Gastrocnemius medialis (tissue), 4 donors: ENCODE data around the gene FRS3. TPM values are rescaled to one million over a fixed set of nuclear protein-coding genes. Genes with fewer than 3 reads are reported as not detected.

Source experiments
- ATAC-seq, 2 donors: fragments of 150-250 bp; one replicate each; pipeline ENCODE4 v1.9.1; 2016
- DNase-seq, 2 donors: peaks; one replicate each; pipeline ENCODE4 v3.0.0-alpha.2; 2019
- H3K27ac ChIP-seq, 4 donors: fragments of 200-600 bp; sonication (generic); 1 replicate in 1 of 4; 2 replicates in 3 of 4; pipeline ENCODE4 v1.5.1; 2016 to 2018; ENCODE audit warnings: mild to moderate bottlenecking in 2 of 4, moderate library complexity in 1 of 4
- H3K27me3 ChIP-seq, 3 donors: fragments of 200-600 bp; sonication (generic) in 2 of 3; 1 replicate in 1 of 3; 2 replicates in 2 of 3; pipeline versions ENCODE4 v1.5.1 to v1.6.0; 2016 to 2019; ENCODE audit warnings: mild to moderate bottlenecking in 1 of 3, moderate library complexity in 1 of 3
- H3K36me3 ChIP-seq, 2 donors: fragments of 200-600 bp; sonication (generic) in 1 of 2; one replicate each; pipeline ENCODE4 v1.5.1; 2017 to 2018
- H3K4me1 ChIP-seq, 2 donors: fragments of 200-600 bp; sonication (generic) in 1 of 2; one replicate each; pipeline ENCODE4 v1.5.1; 2016 to 2017; ENCODE audit warnings: mild to moderate bottlenecking in 2 of 2
- H3K4me3 ChIP-seq, 4 donors: fragments of 200-600 bp; sonication (generic) in 3 of 4; 1 replicate in 1 of 4; 2 replicates in 3 of 4; pipeline ENCODE4 v1.5.1; 2016 to 2019; ENCODE audit warnings: mild to moderate bottlenecking in 2 of 4
- H3K9me3 ChIP-seq, 3 donors: fragments of 200-600 bp; sonication (generic) in 2 of 3; 1 replicate in 1 of 3; 2 replicates in 2 of 3; pipeline ENCODE4 v1.5.1; 2016 to 2019
- CTCF ChIP-seq, 5 experiments: fragments of 450-650 bp in 3 of 5; fragments of 200-600 bp in 2 of 5; sonication (generic) in 2 of 5; IDR thresholded peaks in 4 of 5; conservative IDR thresholded peaks in 1 of 5; 1 replicate in 4 of 5; 2 replicates in 1 of 5; pipeline ENCODE4 v1.5.1; 2016 to 2019; ENCODE audit warnings: antibody characterized with exemption in 5 of 5, mild to moderate bottlenecking in 3 of 5, moderate library complexity in 3 of 5
- POLR2A ChIP-seq, 2 donors: fragments of 450-650 bp; IDR thresholded peaks; one replicate each; pipeline ENCODE4 v1.6.1; 2017; ENCODE audit warnings: antibody characterized with exemption in 2 of 2, mild to moderate bottlenecking in 2 of 2, moderate library complexity in 2 of 2
- in situ Hi-C, 4 donors: fragments of 200-750 bp; cut with MboI; loops; one replicate each; pipeline versions ENCODE4 v1.15.0 to v1.8.0; 2017; ENCODE audit warnings: low sequenced_read_pairs in 4 of 4
- intact Hi-C: fragments of 100-400 bp; cut with DNase I; formaldehyde crosslinking; loops from one replicate; pipeline ENCODE4 v1.15.1; 2023; ENCODE audit warnings: low total_unique reads
- total RNA-seq, 4 donors: library from RNA; depleted of rRNA; stranded (reverse); fragments of >200 nt; gene quantifications; one replicate each; pipeline versions ENCODE4 v1.1.0 to v1.2.3, GENCODE V29; 2016

The FRS3 gene
- total RNA-seq, 4 donors from 2014 or later, result 2.9 to 6.9 (median 5.5) TPM

DNA sequence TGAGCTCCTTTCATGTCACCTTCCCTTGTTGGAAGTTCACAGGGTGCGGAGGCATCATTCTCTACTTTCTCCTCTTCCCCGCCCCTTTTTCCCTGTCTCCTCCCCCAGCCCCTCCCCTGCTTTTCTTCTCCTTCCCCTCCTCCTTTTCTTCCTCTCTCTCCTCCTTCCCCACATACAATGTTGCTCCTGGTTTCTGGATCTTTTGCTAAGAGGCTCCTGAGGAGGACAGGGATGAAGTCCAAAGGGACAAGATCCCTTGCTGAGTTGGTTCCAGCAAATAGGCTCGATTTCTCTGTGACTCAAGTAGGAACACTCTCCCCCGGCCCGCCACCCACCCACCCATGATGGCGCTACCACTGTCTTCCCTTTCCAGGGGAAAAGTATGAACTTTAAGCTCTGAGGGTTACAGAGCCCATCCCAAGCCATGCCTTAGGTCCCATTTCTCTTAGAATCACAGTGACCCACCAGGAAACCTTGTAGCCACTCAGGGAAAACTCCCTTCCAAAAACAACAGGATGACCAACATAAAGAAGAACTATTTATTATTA, 43.4 kb downstream of the FRS3 start:
- H3K36me3 ChIP-seq, result no peaks in the 10 kb centered on the region
- no peak overlapping the region for H3K27ac ChIP-seq
- DNase-seq, result no peak
- no peaks in the 10 kb centered on the region for H3K27me3 ChIP-seq
- intact Hi-C loops (loop anchor here (10.0 kb wide), 3 partner anchors 1049 to 1439 kb away; partner anchors contain the start of genes BICRAL, KLHDC3, MEA1 and SRF), in situ Hi-C loops (loop anchor here in 1 of 4 donors (5.0 kb wide), 1 partner anchor 34 kb away; no protein-coding TSS in a partner anchor)
- no peak for ATAC-seq
- no peaks in the 10 kb centered on the region for H3K9me3 ChIP-seq
- TF ChIP-seq POLR2A (IDR thresholded peaks at IDR 0.05) (no peak), CTCF (IDR thresholded peaks at IDR 0.05 in 4 of 5, conservative IDR thresholded peaks at IDR 0.05 in 1 of 5) (no peak)
- H3K4me3 ChIP-seq, result no peak overlapping the region
- H3K4me1 ChIP-seq, result peaks cover 9 to 14% of the 10 kb centered on the region in 2 donors

DNA sequence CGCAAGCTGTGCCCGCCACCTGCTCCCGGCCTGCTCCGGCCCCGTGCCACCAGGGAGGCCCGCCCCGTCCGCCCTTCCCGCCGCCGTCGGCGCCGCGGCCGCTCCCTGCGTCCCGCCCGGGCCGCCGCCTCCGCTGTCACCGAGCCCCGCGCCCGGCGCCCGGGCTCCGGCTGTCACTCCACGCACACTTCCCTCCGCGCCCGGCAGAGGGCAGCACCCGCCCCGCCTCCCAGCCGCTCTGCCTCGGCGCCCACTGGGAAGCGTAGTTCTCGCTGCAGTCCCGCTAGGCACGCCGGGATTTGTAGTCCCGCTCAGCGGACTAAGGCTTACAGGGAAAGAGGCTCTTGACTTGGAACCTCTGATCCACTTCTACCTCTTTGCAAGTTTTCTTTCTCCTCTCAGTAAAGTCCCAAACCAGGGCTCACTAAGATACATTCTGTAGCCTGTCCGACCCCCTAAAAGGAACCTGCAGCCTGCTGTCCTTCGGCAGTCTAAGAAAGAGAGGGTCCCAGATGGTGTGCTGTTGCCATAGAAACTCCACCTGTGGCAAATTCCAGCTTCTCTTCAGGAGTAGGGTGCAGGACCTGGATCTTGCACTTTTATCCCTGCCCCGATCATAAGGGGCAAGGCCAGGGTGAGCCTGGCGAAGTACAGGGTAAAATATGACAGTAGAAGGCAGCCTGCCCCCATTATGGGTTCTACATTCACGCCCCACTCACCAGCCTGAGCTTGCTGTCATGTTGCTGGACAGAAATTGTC, 44.1 kb downstream of the FRS3 start, which contains the start of gene TFEB:
TSS of gene TFEB (minus strand) at position 182 of the 759 bp plus-strand sequence. CDS start 44,395 bp downstream, outside the sequence.
- TF ChIP-seq POLR2A (IDR thresholded peaks at IDR 0.05), result peak; percentile 94 to 97
- TF ChIP-seq CTCF (IDR thresholded peaks at IDR 0.05 in 4 of 5, conservative IDR thresholded peaks at IDR 0.05 in 1 of 5), result peak; percentile 91 to 100 (median 100)
- in situ Hi-C loops (loop anchor here in 1 of 4 donors (5.0 kb wide), 1 partner anchor 33 kb away; no protein-coding TSS in a partner anchor), intact Hi-C loops (loop anchor here (1.0 to 10.0 kb wide), 5 partner anchors 44 to 1439 kb away; partner anchors contain the start of genes BICRAL, FRS3, KLHDC3 and MEA1)
- Histone ChIP-seq H3K36me3 (no peaks in the 10 kb centered on the region), H3K4me3 (peak within 1 kb of the TSS; percentile 76 to 97 (median 90)), H3K27me3 (no peaks in the 10 kb centered on the region), H3K27ac (peak within 1 kb of the TSS; percentile 97 to 99 (median 98)), H3K4me1 (peaks cover 13 to 20% of the 10 kb centered on the region in 2 donors), H3K9me3 (no peaks in the 10 kb centered on the region)
- ATAC-seq, result peak; percentile 43 to 51
- DNase-seq, result peak; percentile 92 to 93

- peak overlapping the region; percentile 97 to 99 (median 98) for H3K27ac ChIP-seq
- H3K36me3 ChIP-seq, result no peaks in the 10 kb centered on the region
- in situ Hi-C loops (loop anchor here in 1 of 4 donors (5.0 kb wide), 1 partner anchor 33 kb away; no protein-coding TSS in a partner anchor), intact Hi-C loops (loop anchor here (1.0 to 10.0 kb wide), 7 partner anchors 23 to 1440 kb away; partner anchors contain the start of genes BICRAL, FRS3, KLHDC3 and MEA1)
- peak overlapping the region; percentile 76 to 97 (median 90) for H3K4me3 ChIP-seq
- no peaks in the 10 kb centered on the region for H3K9me3 ChIP-seq
- DNase-seq (peak; percentile 78 to 84), ATAC-seq (peak; percentile 31 to 50)
- TF ChIP-seq CTCF (IDR thresholded peaks at IDR 0.05 in 4 of 5, conservative IDR thresholded peaks at IDR 0.05 in 1 of 5), result no peak
- no peak for TF ChIP-seq POLR2A (IDR thresholded peaks at IDR 0.05)
- H3K27me3 ChIP-seq, result no peaks in the 10 kb centered on the region
- peaks cover 21 to 28% of the 10 kb centered on the region in 2 donors for H3K4me1 ChIP-seq
Measured at GRCh38 chr6:41734666-41735426, 44.9 kb downstream of the FRS3 start.
